Liver (tissue), 9 donors: ENCODE results near the gene MARCHF3. TPM values are rescaled to one million over a fixed set of nuclear protein-coding genes. Genes with fewer than 3 reads are reported as not detected.

Experiments
- DNase-seq: peaks from one replicate; pipeline ENCODE4 v3.0.0-alpha.2; 2017; ENCODE audit warnings: low spot score
- H3K27ac ChIP-seq, 2 donors: one replicate each; pipeline ENCODE4 v1.7.0; 2013; ENCODE audit warnings: inconsistent platforms in 2 of 2, low read length in 2 of 2, control low read depth in 1 of 2, low read depth in 1 of 2, mild to moderate bottlenecking in 1 of 2
- H3K27me3 ChIP-seq, 4 donors: one replicate each; pipeline versions ENCODE4 v1.6.1 to v1.7.0; 2013; ENCODE audit warnings: low read length in 3 of 4, inconsistent platforms in 1 of 4, mild to moderate bottlenecking in 1 of 4, moderate library complexity in 1 of 4; ENCODE audit not compliant: control insufficient read depth in 4 of 4, insufficient read depth in 4 of 4
- H3K36me3 ChIP-seq, 4 donors: one replicate each; pipeline versions ENCODE4 v1.6.1 to v1.7.0; 2013; ENCODE audit warnings: low read length in 3 of 4, mild to moderate bottlenecking in 3 of 4, low read depth in 1 of 4, moderate library complexity in 1 of 4; ENCODE audit not compliant: control insufficient read depth in 4 of 4, insufficient read depth in 3 of 4
- H3K4me1 ChIP-seq, 4 donors: one replicate each; pipeline versions ENCODE4 v1.6.1 to v1.7.0; 2013; ENCODE audit warnings: low read length in 3 of 4, mild to moderate bottlenecking in 3 of 4, moderate library complexity in 1 of 4; ENCODE audit not compliant: control insufficient read depth in 4 of 4, insufficient read depth in 4 of 4
- H3K4me3 ChIP-seq, 3 donors: one replicate each; pipeline versions ENCODE4 v1.6.1 to v1.7.0; 2013; ENCODE audit warnings: low read length in 3 of 3, control low read depth in 1 of 3, low read depth in 1 of 3, mild to moderate bottlenecking in 1 of 3
- H3K9ac ChIP-seq, 2 donors: one replicate each; pipeline ENCODE4 v1.7.0; 2013; ENCODE audit warnings: low read length in 2 of 2, mild to moderate bottlenecking in 2 of 2, moderate library complexity in 2 of 2, control low read depth in 1 of 2, low read depth in 1 of 2
- H3K9me3 ChIP-seq, 4 donors: one replicate each; pipeline versions ENCODE4 v1.6.1 to v1.7.0; 2013; ENCODE audit warnings: low read length in 3 of 4; ENCODE audit not compliant: control insufficient read depth in 4 of 4
- ATF3 ChIP-seq: IDR thresholded peaks from 2 replicates; pipeline ENCODE4 v1.6.1; 2016; ENCODE audit warnings: antibody characterized with exemption
- CTCF ChIP-seq: fragments of 150-350 bp; IDR thresholded peaks from 2 replicates; pipeline ENCODE4 v1.5.1; 2017; ENCODE audit warnings: improper control_type of control experiment, low read depth, low read length; ENCODE audit not compliant: missing input control
- EGR1 ChIP-seq, 2 donors: IDR thresholded peaks; 2 replicates each; pipeline ENCODE4 v1.6.1; 2016 to 2018; ENCODE audit warnings: antibody characterized with exemption in 2 of 2, low read depth in 2 of 2
- FOXA1 ChIP-seq: IDR thresholded peaks from 2 replicates; pipeline ENCODE4 v1.6.1; 2016; ENCODE audit warnings: antibody characterized with exemption
- HNF4A ChIP-seq, 2 donors: conservative IDR thresholded peaks; 2 replicates each; pipeline ENCODE4 v1.6.1; 2016; ENCODE audit warnings: antibody characterized with exemption in 2 of 2, mild to moderate bottlenecking in 2 of 2
- HNF4G ChIP-seq: IDR thresholded peaks from 2 replicates; pipeline ENCODE4 v1.6.1; 2016; ENCODE audit warnings: antibody characterized with exemption
- JUND ChIP-seq, 2 donors: IDR thresholded peaks; 2 replicates each; pipeline ENCODE4 v1.6.1; 2016; ENCODE audit warnings: antibody characterized with exemption in 2 of 2
- NR2F2 ChIP-seq: IDR thresholded peaks from 2 replicates; pipeline ENCODE4 v1.6.1; 2016; ENCODE audit warnings: antibody characterized with exemption
- REST ChIP-seq: IDR thresholded peaks from 2 replicates; pipeline ENCODE4 v1.6.1; 2016; ENCODE audit warnings: antibody characterized with exemption, mild to moderate bottlenecking
- RXRA ChIP-seq, 2 donors: IDR thresholded peaks; 2 replicates each; pipeline ENCODE4 v1.6.1; 2017 to 2018; ENCODE audit warnings: antibody characterized with exemption in 2 of 2, mild to moderate bottlenecking in 1 of 2
- SP1 ChIP-seq: IDR thresholded peaks from 2 replicates; pipeline ENCODE4 v1.6.1; 2018; ENCODE audit warnings: antibody characterized with exemption, mild to moderate bottlenecking
- TAF1 ChIP-seq: conservative IDR thresholded peaks from 2 replicates; pipeline ENCODE4 v1.6.1; 2016; ENCODE audit warnings: antibody characterized with exemption, mild to moderate bottlenecking
- YY1 ChIP-seq: IDR thresholded peaks from 2 replicates; pipeline ENCODE4 v1.6.1; 2016; ENCODE audit warnings: antibody characterized with exemption, mild to moderate bottlenecking
- ZBTB33 ChIP-seq: IDR thresholded peaks from 2 replicates; pipeline ENCODE4 v1.6.1; 2016; ENCODE audit warnings: antibody characterized with exemption
- WGBS: extraction: QIAGEN DNeasy Blood & Tissue Kit; methylation state at CpG from one replicate; pipeline ENCODE4 v1.1.7; 2013; 5-methylcytosine and 5-hydroxymethylcytosine counted together
- polyA plus RNA-seq, 2 donors: library from polyadenylated mRNA; stranded (reverse) in 1 of 2; unstranded in 1 of 2; fragments of 200-250 nt in 1 of 2; fragments of >200 nt in 1 of 2; fragmentation: Nextera tagmentation in 1 of 2; extraction: Ambion mirVana in 1 of 2; gene quantifications; one replicate each; pipeline versions ENCODE4 v1.2.1 to v1.2.3, GENCODE V29; 2013 to 2015
- total RNA-seq, 2 donors: library from RNA; depleted of rRNA; stranded (reverse); fragments of >200 nt; gene quantifications; one replicate each; pipeline ENCODE4 v1.2.3, GENCODE V29; 2014
- donor health status: healthy.
- donor health status: healthy.
- donor health status: healthy.
- donor health status: healthy.
- donor health status: healthy.

MARCHF3 gene
- total and polyA plus RNA-seq, 4 donors: 0.93 to 51.0 (median 1.4) TPM

GRCh38 chr5:126954981-126955380, 75.4 kb downstream of the MARCHF3 start:
- no peaks in the 10 kb centered on the region for H3K9me3 ChIP-seq
- H3K9ac ChIP-seq: no peak overlapping the region
- no peak overlapping the region for H3K4me3 ChIP-seq
- no peak for TF ChIP-seq HNF4A (conservative IDR thresholded peaks at IDR 0.05)
- TF ChIP-seq YY1: no peak
- no peak for TF ChIP-seq TAF1
- TF ChIP-seq JUND (IDR thresholded peaks at IDR 0.05): no peak
- TF ChIP-seq REST: no peak
- TF ChIP-seq FOXA1: no peak
- TF ChIP-seq HNF4G: no peak
- no peak for TF ChIP-seq EGR1 (IDR thresholded peaks at IDR 0.05; ENCODE audit: low read depth in 2 of 2)
- TF ChIP-seq CTCF: no peak
- TF ChIP-seq ZBTB33: no peak
- no peak for TF ChIP-seq RXRA (IDR thresholded peaks at IDR 0.05)
- no peak for TF ChIP-seq ATF3
- no peak for TF ChIP-seq NR2F2
- no peak for DNase-seq
- no peaks in the 10 kb centered on the region for H3K27me3 ChIP-seq
- no peak overlapping the region for H3K27ac ChIP-seq
- H3K4me1 ChIP-seq: no peaks in the 10 kb centered on the region
- no peaks in the 10 kb centered on the region for H3K36me3 ChIP-seq
- WGBS: 99% methylated on average over 3 of the region's 3 CpGs

GRCh38 chr5:126953640-126954039, 76.7 kb downstream of the MARCHF3 start:
- no peak overlapping the region for H3K9ac ChIP-seq
- 87% methylated on average over 2 of the region's 2 CpGs for WGBS
- no peaks in the 10 kb centered on the region for H3K27me3 ChIP-seq
- no peak overlapping the region for H3K27ac ChIP-seq
- no peaks in the 10 kb centered on the region for H3K4me1 ChIP-seq
- DNase-seq: no peak
- TF ChIP-seq REST: no peak
- TF ChIP-seq SP1: no peak
- TF ChIP-seq YY1: no peak
- H3K9me3 ChIP-seq: no peaks in the 10 kb centered on the region
- no peak overlapping the region for H3K4me3 ChIP-seq
- no peaks in the 10 kb centered on the region for H3K36me3 ChIP-seq
